ENCODE results near the gene CREB3L1. TPM values are rescaled to one million over a fixed set of nuclear protein-coding genes. Genes with fewer than 3 reads are reported as not detected.

The CREB3L1 gene
- 40.8 TPM for polyA plus RNA-seq (ENCODE audit: insufficient read length)

DNA sequence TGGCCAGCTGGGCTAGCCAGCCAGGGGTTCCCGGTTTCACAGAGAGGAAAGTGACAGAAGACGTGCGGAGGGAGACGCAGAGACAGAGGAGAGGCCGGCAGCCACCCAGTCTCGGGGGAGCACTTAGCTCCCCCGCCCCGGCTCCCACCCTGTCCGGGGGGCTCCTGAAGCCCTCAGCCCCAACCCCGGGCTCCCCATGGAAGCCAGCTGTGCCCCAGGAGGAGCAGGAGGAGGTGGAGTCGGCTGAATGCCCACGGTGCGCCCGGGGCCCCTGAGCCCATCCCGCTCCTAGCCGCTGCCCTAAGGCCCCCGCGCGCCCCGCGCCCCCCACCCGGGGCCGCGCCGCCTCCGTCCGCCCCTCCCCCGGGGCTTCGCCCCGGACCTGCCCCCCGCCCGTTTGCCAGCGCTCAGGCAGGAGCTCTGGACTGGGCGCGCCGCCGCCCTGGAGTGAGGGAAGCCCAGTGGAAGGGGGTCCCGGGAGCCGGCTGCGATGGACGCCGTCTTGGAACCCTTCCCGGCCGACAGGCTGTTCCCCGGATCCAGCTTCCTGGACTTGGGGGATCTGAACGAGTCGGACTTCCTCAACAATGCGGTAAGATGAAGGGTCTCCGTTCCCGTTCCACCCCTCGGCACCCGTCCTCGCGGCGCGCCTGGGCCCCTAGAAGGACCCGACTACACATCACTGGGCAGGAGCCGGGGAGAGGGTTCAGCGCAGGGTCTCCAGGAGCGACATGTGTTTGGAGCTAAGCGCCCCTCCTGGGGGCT is at the start of gene CREB3L1:
CREB3L1 (plus strand) TSS at position 41 of the 765 bp plus-strand sequence; CDS start at position 491, 450 bp downstream.
- DNase-seq (ENCODE audit: low read depth) = no peak

DNA sequence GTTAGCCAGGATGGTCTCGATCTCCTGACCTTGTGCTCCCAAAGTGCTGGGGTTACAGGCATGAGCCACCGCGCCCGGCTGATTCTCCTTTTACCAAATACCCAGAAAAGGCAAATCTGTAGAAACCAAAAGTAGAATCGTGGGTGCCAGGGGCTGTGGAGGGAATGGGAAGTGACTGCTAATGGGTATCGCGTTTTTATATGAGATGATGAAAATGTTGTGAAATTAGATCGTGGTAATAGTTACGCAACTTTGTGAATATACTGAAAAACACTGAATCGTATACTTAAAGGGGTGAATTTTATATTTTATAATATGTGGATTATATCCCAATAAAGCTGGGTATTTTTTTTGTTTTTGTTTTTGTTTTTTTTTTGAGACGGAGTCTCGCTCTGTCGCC is 48.2 kb upstream of the CREB3L1 start:
- no peak for DNase-seq (ENCODE audit: low read depth)

DNA sequence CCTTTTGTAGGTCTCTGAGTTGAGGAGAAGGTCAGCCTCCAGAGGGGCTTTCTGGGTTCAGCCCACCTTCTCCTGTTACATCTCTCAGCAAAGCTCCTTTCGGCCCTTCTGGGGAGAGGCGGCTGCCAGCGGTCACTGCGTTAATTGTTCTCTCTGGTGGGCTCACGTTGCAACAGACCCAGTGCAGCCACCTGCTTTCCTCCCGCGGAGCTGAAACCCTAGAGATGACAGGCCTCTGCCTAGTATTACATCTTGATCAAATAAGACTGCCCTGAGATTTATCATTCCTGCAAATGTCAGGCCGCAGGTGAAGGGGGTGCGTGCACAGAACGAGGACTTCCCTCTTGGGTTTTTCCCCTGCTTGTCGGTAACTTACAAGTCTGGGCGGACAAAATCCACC is 43.2 kb upstream of the CREB3L1 start:
- no peak for DNase-seq (ENCODE audit: low read depth)

GRCh38 chr11:46235777-46236688 is 41.4 kb upstream of the CREB3L1 start:
- no peak for DNase-seq (ENCODE audit: low read depth)

DNA sequence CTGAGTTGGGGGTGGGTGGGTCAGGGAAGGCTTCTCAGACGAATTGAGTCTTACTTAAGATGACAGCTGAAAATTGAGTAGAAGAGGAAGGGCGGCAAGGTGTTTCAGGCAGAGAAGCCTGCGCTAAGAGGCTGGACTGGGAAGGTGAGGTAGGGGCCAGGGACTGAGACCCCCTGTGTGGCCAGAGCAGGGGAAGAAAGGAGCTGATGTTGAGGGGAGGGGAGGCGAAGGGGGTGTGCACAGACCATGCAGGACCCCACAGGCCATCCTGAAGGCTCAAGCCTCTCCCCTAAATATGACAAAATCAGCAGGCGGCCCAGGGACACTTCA is 40.6 kb upstream of the CREB3L1 start:
- DNase-seq (ENCODE audit: low read depth) = no peak

- no peak for DNase-seq (ENCODE audit: low read depth)
Observed at GRCh38 chr11:46237248-46238077, 40.0 kb upstream of the CREB3L1 start.

- DNase-seq (ENCODE audit: low read depth) = no peak
Observed at GRCh38 chr11:46238078-46238966, 39.1 kb upstream of the CREB3L1 start.

GRCh38 chr11:46238967-46239800 is 38.3 kb upstream of the CREB3L1 start:
- DNase-seq (ENCODE audit: low read depth) = no peak

GRCh38 chr11:46239801-46240061 is 37.7 kb upstream of the CREB3L1 start:
- no peak for DNase-seq (ENCODE audit: low read depth)

GRCh38 chr11:46240371-46240770 is 37.1 kb upstream of the CREB3L1 start:
- DNase-seq (ENCODE audit: low read depth) = no peak

GRCh38 chr11:46240861-46241260 is 36.6 kb upstream of the CREB3L1 start:
- no peak for DNase-seq (ENCODE audit: low read depth)

GRCh38 chr11:46242041-46242951 is 35.2 kb upstream of the CREB3L1 start:
- DNase-seq (ENCODE audit: low read depth) = no peak

GRCh38 chr11:46242952-46243795 is 34.3 kb upstream of the CREB3L1 start:
- peak; percentile 92 for DNase-seq (ENCODE audit: low read depth)

GRCh38 chr11:46243796-46244109 is 33.7 kb upstream of the CREB3L1 start:
- no peak for DNase-seq (ENCODE audit: low read depth)

DNA sequence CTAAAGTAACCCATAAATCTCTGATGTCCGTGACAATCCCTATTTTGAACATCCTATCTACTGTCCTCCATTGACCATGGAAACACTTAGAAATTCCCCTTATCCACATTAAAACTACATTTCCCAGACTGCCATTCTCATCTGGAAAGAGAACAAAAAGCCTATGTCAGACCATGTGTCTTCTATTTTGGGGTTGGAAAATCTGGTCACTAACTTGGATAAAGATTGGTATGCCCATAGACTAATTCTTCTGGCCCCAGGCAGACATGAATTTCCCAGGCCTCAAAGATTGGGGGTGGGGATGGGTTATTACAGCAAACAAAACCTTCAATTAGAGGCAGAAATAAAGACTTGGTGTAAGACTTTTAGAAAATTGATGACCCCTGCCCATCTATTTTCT is 30.9 kb upstream of the CREB3L1 start:
- DNase-seq (ENCODE audit: low read depth) = no peak

GRCh38 chr11:46247090-46247489 is 30.4 kb upstream of the CREB3L1 start:
- DNase-seq (ENCODE audit: low read depth) = no peak

DNA sequence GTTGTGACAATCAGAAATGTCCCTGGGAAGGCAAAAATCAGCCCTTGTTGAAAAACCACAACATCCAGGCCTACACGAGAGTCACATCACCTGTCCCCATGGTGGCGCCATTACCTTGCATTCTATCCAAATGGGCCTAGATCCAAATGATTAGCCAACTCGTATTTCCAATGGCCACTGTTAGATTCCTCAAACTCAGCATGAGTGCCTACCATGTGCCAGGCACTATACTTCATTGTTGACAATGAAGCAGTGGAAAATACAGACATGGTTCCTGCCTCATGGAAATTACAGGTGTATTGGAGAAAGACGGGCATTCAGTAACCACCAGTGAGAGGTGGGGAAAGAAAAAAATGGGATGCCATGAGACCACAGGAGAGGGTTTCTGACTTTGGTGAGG is 29.8 kb upstream of the CREB3L1 start:
- no peak for DNase-seq (ENCODE audit: low read depth)

DNA sequence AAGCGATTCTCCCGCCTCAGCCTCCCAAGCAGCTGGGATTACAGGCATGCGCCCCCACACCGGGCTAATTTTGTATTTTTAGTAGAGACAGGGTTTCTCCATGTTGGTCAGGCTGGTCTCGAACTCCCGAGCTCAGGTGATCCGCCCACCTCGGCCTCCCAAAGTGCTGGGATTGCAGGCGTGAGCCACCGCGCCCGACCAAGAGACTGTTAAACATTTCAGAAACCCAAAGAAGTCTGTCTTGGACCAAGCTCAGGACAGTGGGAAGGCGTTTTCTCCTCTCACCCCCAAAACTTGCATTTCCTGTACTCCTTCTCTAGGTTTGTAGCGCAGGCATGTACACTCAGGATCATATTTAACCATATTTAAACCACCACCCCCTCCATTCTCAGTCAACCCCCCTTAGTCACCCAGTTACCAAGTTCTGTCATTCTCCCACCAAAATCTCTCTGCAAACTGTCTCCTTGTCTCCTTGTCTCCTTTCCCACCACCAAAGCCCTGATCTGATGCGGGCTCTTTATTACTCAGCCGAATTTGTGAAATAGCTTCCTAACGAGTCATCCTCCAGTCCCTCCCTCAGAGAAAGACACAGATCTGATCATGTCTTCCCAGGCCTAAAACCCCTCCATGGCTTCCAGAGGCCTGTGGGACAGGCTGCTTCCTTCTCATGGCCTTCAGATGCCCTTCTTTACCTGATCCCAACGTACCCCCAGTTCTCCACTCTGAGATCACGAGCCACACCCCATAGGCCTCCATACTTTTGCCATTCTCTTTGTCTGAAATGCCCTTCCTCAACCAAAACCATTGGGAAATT is 29.0 kb upstream of the CREB3L1 start:
- DNase-seq (ENCODE audit: low read depth) = no peak

All from forelimb muscle (tissue), 1 donor.